IMR-90 (cell line): ENCODE measurements around the gene ACE. TPM values are rescaled to one million over a fixed set of nuclear protein-coding genes. Genes with fewer than 3 reads are reported as not detected.

Experiments used
- ATAC-seq: fragments of 200-7000 bp; cut with Tn5 transposase; 2 replicates; pipeline ENCODE4 v1.9.1; 2020; ENCODE audit warnings: low read depth, mild to moderate bottlenecking, moderate library complexity
- BruUV-seq: library from RNA; stranded (reverse); fragments of 400-500 nt; replicated peaks from 2 replicates; lab custom pipeline; 2021; lab: Mats Ljungman, UMichigan
- CTCF ChIA-PET: fragments of 300-600 bp; formaldehyde crosslinking; extraction: SDS; loops from one replicate; lab custom pipeline; 2021; ENCODE audit warnings: antibody characterized with exemption; lab: Yijun Ruan, JAX
- POLR2A ChIA-PET: fragments of 300-600 bp; sonication (Branson Sonifier 250); formaldehyde crosslinking; loops from one replicate; lab custom pipeline; 2022; ENCODE audit warnings: antibody characterized with exemption; ENCODE audit not compliant: unreplicated experiment; lab: Charles Lee
- DNase-seq: peaks from one replicate; pipeline ENCODE4 v3.0.0; 2013
- H2AFZ ChIP-seq: replicated peaks from 2 replicates; pipeline ENCODE3; 2013; ENCODE audit warnings: low read length, mild to moderate bottlenecking; ENCODE audit not compliant: poor library complexity
- H2AK5ac ChIP-seq: 2 replicates; pipeline ENCODE4 v1.6.1; 2013; ENCODE audit warnings: low read depth, low read length, inconsistent platforms
- H2AK9ac ChIP-seq: replicated peaks from 2 replicates; pipeline ENCODE3; 2013; ENCODE audit warnings: mild to moderate bottlenecking, low read depth, low read length, moderate library complexity; ENCODE audit not compliant: poor library complexity
- H2BK120ac ChIP-seq: 2 replicates; pipeline ENCODE4 v1.6.1; 2013; ENCODE audit warnings: low read depth, low read length, inconsistent platforms
- H2BK15ac ChIP-seq: 3 replicates; pipeline ENCODE4 v1.6.1; 2013; ENCODE audit warnings: low read depth, low read length, inconsistent platforms
- H2BK20ac ChIP-seq: 2 replicates; pipeline ENCODE4 v1.6.1; 2013; ENCODE audit warnings: low read depth, mild to moderate bottlenecking, inconsistent platforms, low read length, moderate library complexity
- H2BK5ac ChIP-seq: 2 replicates; pipeline ENCODE4 v1.6.1; 2013; ENCODE audit warnings: mild to moderate bottlenecking, low read depth, low read length, inconsistent platforms; ENCODE audit not compliant: poor library complexity, severe bottlenecking
- H3K14ac ChIP-seq: replicated peaks from 2 replicates; pipeline ENCODE4 v1.6.1; 2013; ENCODE audit warnings: low read depth, low read length, inconsistent platforms
- H3K18ac ChIP-seq: 2 replicates; pipeline ENCODE4 v1.6.1; 2013; ENCODE audit warnings: low read depth, low read length, control low read depth
- H3K23ac ChIP-seq: 2 replicates; pipeline ENCODE4 v1.6.1; 2013; ENCODE audit warnings: low read depth, low read length, inconsistent platforms
- H3K27ac ChIP-seq: 2 replicates; pipeline ENCODE4 v1.5.1; 2013; ENCODE audit warnings: mild to moderate bottlenecking, control low read depth, low read length; ENCODE audit not compliant: insufficient read depth
- H3K27me3 ChIP-seq: 2 replicates; pipeline ENCODE4 v1.6.1; 2013; ENCODE audit warnings: low read length; ENCODE audit not compliant: control insufficient read depth, insufficient read depth
- H3K36me3 ChIP-seq: 2 replicates; pipeline ENCODE4 v1.6.1; 2013; ENCODE audit warnings: low read length, mixed read lengths; ENCODE audit not compliant: control insufficient read depth, insufficient read depth
- H3K4ac ChIP-seq: 2 replicates; pipeline ENCODE4 v1.6.1; 2013; ENCODE audit warnings: low read depth, low read length, inconsistent platforms
- H3K4me1 ChIP-seq: 2 replicates; pipeline ENCODE4 v1.6.1; 2013; ENCODE audit warnings: low read length, mixed read lengths; ENCODE audit not compliant: control insufficient read depth, insufficient read depth
- H3K4me2 ChIP-seq: 2 replicates; pipeline ENCODE4 v1.6.1; 2013; ENCODE audit warnings: low read depth, mild to moderate bottlenecking, control low read depth, low read length, moderate library complexity
- H3K4me3 ChIP-seq: 2 replicates; pipeline ENCODE4 v1.5.1; 2013; ENCODE audit warnings: low read depth, mild to moderate bottlenecking, control low read depth, low read length, moderate library complexity; ENCODE audit not compliant: insufficient read depth
- H3K56ac ChIP-seq: 2 replicates; pipeline ENCODE4 v1.6.1; 2013; ENCODE audit warnings: low read length, inconsistent platforms; ENCODE audit not compliant: insufficient read depth; ENCODE audit errors: extremely low read depth
- H3K79me1 ChIP-seq, 2 experiments: 2 replicates each; pipeline ENCODE4 v1.6.1; 2013; ENCODE audit warnings: low read length in 2 of 2, inconsistent platforms in 1 of 2, low read depth in 1 of 2
- H3K9ac ChIP-seq: 2 replicates; pipeline ENCODE4 v1.6.1; 2013; ENCODE audit warnings: low read depth, low read length, control low read depth
- H3K9me1 ChIP-seq: 2 replicates; pipeline ENCODE4 v1.6.1; 2013; ENCODE audit warnings: low read length, inconsistent platforms; ENCODE audit not compliant: insufficient read depth
- H3K9me3 ChIP-seq: 2 replicates; pipeline ENCODE4 v1.6.1; 2013; ENCODE audit warnings: low read length; ENCODE audit not compliant: control insufficient read depth, insufficient read depth
- H4K20me1 ChIP-seq: 2 replicates; pipeline ENCODE4 v1.6.1; 2013; ENCODE audit warnings: low read length, inconsistent platforms; ENCODE audit not compliant: insufficient read depth
- H4K5ac ChIP-seq: 2 replicates; pipeline ENCODE4 v1.6.1; 2013; ENCODE audit warnings: mild to moderate bottlenecking, low read depth, low read length, control low read depth
- H4K8ac ChIP-seq, 2 experiments: 2 replicates each; pipeline ENCODE4 v1.6.1; 2013; ENCODE audit warnings: low read depth in 2 of 2, low read length in 2 of 2, control low read depth in 1 of 2, inconsistent platforms in 1 of 2
- H4K91ac ChIP-seq: 2 replicates; pipeline ENCODE4 v1.6.1; 2013; ENCODE audit warnings: low read depth, low read length, inconsistent platforms; ENCODE audit not compliant: insufficient read depth
- CEBPB ChIP-seq: IDR thresholded peaks from 2 replicates; pipeline ENCODE4 v1.6.1; 2012; ENCODE audit warnings: low read depth, low read length, improper control_type of control experiment
- ELK1 ChIP-seq: fragments of 150-350 bp; IDR thresholded peaks from 2 replicates; pipeline ENCODE4 v1.6.1; 2016; ENCODE audit warnings: low read depth, mild to moderate bottlenecking, low read length, moderate library complexity, borderline replicate concordance
- FOS ChIP-seq: fragments of 150-350 bp; IDR thresholded peaks from 2 replicates; pipeline ENCODE4 v1.6.1; 2016; ENCODE audit warnings: low read depth, low read length
- MAFK ChIP-seq: IDR thresholded peaks from 2 replicates; pipeline ENCODE4 v1.6.1; 2012; ENCODE audit warnings: low read depth, low read length, improper control_type of control experiment
- MXI1 ChIP-seq: IDR thresholded peaks from 2 replicates; pipeline ENCODE4 v1.6.1; 2012; ENCODE audit warnings: low read depth, mild to moderate bottlenecking, low read length, moderate library complexity, borderline replicate concordance
- NFE2L2 ChIP-seq: fragments of 150-350 bp; IDR thresholded peaks from 2 replicates; pipeline ENCODE4 v1.6.1; 2016; ENCODE audit warnings: low read depth, mild to moderate bottlenecking, low read length
- POLR2A ChIP-seq: IDR thresholded peaks from 2 replicates; pipeline ENCODE4 v1.6.1; 2012; ENCODE audit warnings: mild to moderate bottlenecking, low read depth, low read length
- RAD21 ChIP-seq: IDR thresholded peaks from 2 replicates; pipeline ENCODE4 v1.6.1; 2012; ENCODE audit warnings: low read length, improper control_type of control experiment
- SMC3 ChIP-seq: fragments of 150-350 bp; IDR thresholded peaks from 2 replicates; pipeline ENCODE4 v1.6.1; 2016; ENCODE audit warnings: low read depth, mild to moderate bottlenecking, antibody characterized with exemption, low read length, moderate library complexity
- WGBS, 2 experiments: methylation state at CpG; one replicate each; pipeline versions ENCODE4 v1.1.5 to v1.1.7; 2013; ENCODE audit warnings: missing lambda C conversion rate in 2 of 2; ENCODE audit not compliant: insufficient read length in 1 of 2; ENCODE audit errors: extremely low coverage in 2 of 2; 5-methylcytosine and 5-hydroxymethylcytosine counted together
- dilution Hi-C: fragments of 300-500 bp; cut with HindIII; formaldehyde crosslinking; loops from one replicate; pipeline ENCODE4 v1.14.3; 2018; ENCODE audit warnings: low sequenced_read_pairs; ENCODE audit not compliant: unreplicated experiment
- in situ Hi-C: fragments of 300-500 bp; cut with MboI; formaldehyde crosslinking; loops from 3 replicates; pipeline ENCODE4 v1.14.3; 2019; ENCODE audit warnings: low sequenced_read_pairs, inconsistent platforms, mixed read lengths
- intact Hi-C: fragments of 100-400 bp; cut with micrococcal nuclease; formaldehyde crosslinking; loops from 2 replicates; pipeline ENCODE4 v1.10.0; 2022
- polyA plus RNA-seq, 3 experiments: library from polyadenylated mRNA; depleted of rRNA; stranded (reverse); fragments of >200 nt; gene quantifications; 2 replicates each; pipeline ENCODE4 v1.2.3, GENCODE V29; 2012; ENCODE audit warnings: low replicate concordance in 1 of 3
- total RNA-seq: library from RNA; depleted of rRNA; stranded (reverse); fragments of >200 nt; gene quantifications from 2 replicates; pipeline ENCODE4 v1.2.3, GENCODE V29; 2012

The ACE gene
- total and polyA plus RNA-seq, 2 of the 4 experiments (the other 2 are of a cell fraction), result 1.4 to 5.8 TPM

GRCh38 chr17:63437287-63438091 lies 39.4 kb upstream of the ACE start:
- dilution Hi-C loops (no loop called here), in situ Hi-C loops (no loop called here), intact Hi-C loops (no loop called here)
- Histone ChIP-seq H2BK120ac (no peak overlapping the region), H3K27me3 (no peaks in the 10 kb centered on the region), H2AFZ (no peak overlapping the region), H2AK5ac (0 out of 2 replicates have a peak overlapping the region, but pooled peaks have one; percentile 12), H3K9me1 (peaks cover 9% of the 10 kb centered on the region), H2BK15ac (no peak overlapping the region), H3K18ac (no peak overlapping the region), H3K4ac (no peak overlapping the region), H3K79me1 (no peaks in the 10 kb centered on the region), H3K23ac (no peak overlapping the region), H4K91ac (no peak overlapping the region), H3K4me3 (no peak overlapping the region), H3K14ac (no peak overlapping the region), H3K4me2 (no peak overlapping the region), H4K20me1 (no peaks in the 10 kb centered on the region; the same call in 1 of the 2 replicates), H3K4me1 (peaks cover 20% of the 10 kb centered on the region), H3K56ac (no peak overlapping the region), H3K36me3 (no peaks in the 10 kb centered on the region), H2BK20ac (no peak overlapping the region), H3K9me3 (no peaks in the 10 kb centered on the region), H4K8ac (no peak overlapping the region), H2AK9ac (no peak overlapping the region), H4K5ac (no peak overlapping the region), H3K9ac (no peak overlapping the region), H2BK5ac (no peak overlapping the region), H3K27ac (no peak overlapping the region)
- 84% methylated on average over 10 of the region's 55 CpGs; no CpG with 5 or more reads in 1 of the 2 experiments for WGBS, 2 experiments
- TF ChIP-seq SMC3 (no peak), MAFK (no peak), ELK1 (no peak), POLR2A (no peak), MXI1 (no peak), NFE2L2 (no peak), RAD21 (no peak), CEBPB (no peak), FOS (no peak)
- no TSS peak for BruUV-seq
- ATAC-seq (no peak), DNase-seq (no peak)
- CTCF ChIA-PET, result no interaction called here
- POLR2A ChIA-PET, result no interaction called here
